Neural cell (in vitro differentiated cells): Measurements from ENCODE around the gene PRKACB. TPM values are rescaled to one million over a fixed set of nuclear protein-coding genes. Genes with fewer than 3 reads are reported as not detected.

Experiments used
- H2AFZ ChIP-seq: fragments of 200-600, 300-800 bp; sonication (generic), shearing (Covaris generic); 2 replicates; pipeline ENCODE4 v1.6.0; 2014; ENCODE audit warnings: low read depth, mild to moderate bottlenecking, antibody characterized with exemption, low read length, moderate library complexity
- H3F3A ChIP-seq: fragments of 200-600 bp; shearing (Covaris generic); 2 replicates; pipeline ENCODE4 v1.6.1; 2016; ENCODE audit warnings: mild to moderate bottlenecking, moderate library complexity, mixed read lengths, antibody characterized with exemption, low read length; ENCODE audit not compliant: insufficient read depth, poor library complexity, severe bottlenecking
- H3K27ac ChIP-seq: fragments of 200-600, 300-800 bp; sonication (generic), shearing (Covaris generic); 2 replicates; pipeline ENCODE4 v1.5.1; 2014; ENCODE audit warnings: mild to moderate bottlenecking, low read length, moderate library complexity
- H3K27me3 ChIP-seq: fragments of 300-800, 200-600 bp; sonication (generic), shearing (Covaris generic); 2 replicates; pipeline ENCODE4 v1.6.0; 2014; ENCODE audit warnings: mild to moderate bottlenecking, low read depth, low read length, moderate library complexity; ENCODE audit not compliant: insufficient read depth
- H3K36me3 ChIP-seq: fragments of 300-800, 200-600 bp; sonication (generic), shearing (Covaris generic); 2 replicates; pipeline ENCODE4 v1.5.1; 2014; ENCODE audit warnings: mild to moderate bottlenecking, antibody characterized with exemption, low read length, moderate library complexity; ENCODE audit not compliant: insufficient read depth
- H3K4me2 ChIP-seq: fragments of 300-800, 200-600 bp; sonication (generic), shearing (Covaris generic); 2 replicates; pipeline ENCODE4 v1.6.0; 2014; ENCODE audit warnings: mild to moderate bottlenecking, low read length
- H3K4me3 ChIP-seq: fragments of 300-800, 200-600 bp; sonication (generic), shearing (Covaris generic); 2 replicates; pipeline ENCODE4 v1.5.1; 2014; ENCODE audit warnings: mild to moderate bottlenecking, low read length, moderate library complexity
- H3K79me2 ChIP-seq: fragments of 200-600 bp; shearing (Covaris generic); replicated peaks from 2 replicates; pipeline ENCODE4 v1.6.0; 2014; ENCODE audit warnings: mild to moderate bottlenecking, low read length, moderate library complexity; ENCODE audit not compliant: insufficient read depth
- H3K9ac ChIP-seq: fragments of 300-800, 200-600 bp; sonication (generic), shearing (Covaris generic); 2 replicates; pipeline ENCODE4 v1.6.1; 2016; ENCODE audit warnings: mild to moderate bottlenecking, low read length, mixed read lengths
- H3K9me2 ChIP-seq: fragments of 200-600 bp; shearing (Covaris generic); 2 replicates; pipeline ENCODE4 v1.6.1; 2016; ENCODE audit warnings: mild to moderate bottlenecking, low read length, mixed read lengths; ENCODE audit not compliant: insufficient read depth
- H3K9me3 ChIP-seq: fragments of 200-600, 300-800 bp; sonication (generic), shearing (Covaris generic); 2 replicates; pipeline ENCODE4 v1.6.1; 2016; ENCODE audit warnings: mild to moderate bottlenecking, mixed run types, low read length, moderate library complexity, mixed read lengths
- H4K20me1 ChIP-seq: fragments of 200-600 bp; shearing (Covaris generic); 2 replicates; pipeline ENCODE4 v1.6.1; 2016; ENCODE audit warnings: mild to moderate bottlenecking, mixed run types; ENCODE audit not compliant: insufficient read depth
- CTCF ChIP-seq: fragments of 450-650 bp; IDR thresholded peaks from 2 replicates; pipeline ENCODE4 v1.5.1; 2014; ENCODE audit warnings: antibody characterized with exemption, mild to moderate bottlenecking, moderate library complexity; ENCODE audit not compliant: poor library complexity, severe bottlenecking
- EP300 ChIP-seq: fragments of 450-650 bp; conservative IDR thresholded peaks from 2 replicates; pipeline ENCODE4 v1.6.1; 2014; ENCODE audit warnings: antibody characterized with exemption, mild to moderate bottlenecking, moderate library complexity; ENCODE audit not compliant: poor library complexity, severe bottlenecking
- EZH2 ChIP-seq: fragments of 200-600, 300-800 bp; shearing (Covaris generic), sonication (generic); IDR thresholded peaks from 2 replicates; pipeline ENCODE4 v1.6.1; 2014; ENCODE audit warnings: antibody characterized with exemption, low read length, borderline replicate concordance, mild to moderate bottlenecking; ENCODE audit not compliant: insufficient read depth, poor library complexity, severe bottlenecking
- MXI1 ChIP-seq: fragments of 450-650 bp; conservative IDR thresholded peaks from 2 replicates; pipeline ENCODE4 v1.6.1; 2014; ENCODE audit warnings: antibody characterized with exemption, mild to moderate bottlenecking; ENCODE audit not compliant: poor library complexity, severe bottlenecking
- POLR2AphosphoS5 ChIP-seq: IDR thresholded peaks from 2 replicates; pipeline ENCODE4 v1.6.1; 2012
- RAD21 ChIP-seq: fragments of 450-650 bp; conservative IDR thresholded peaks from 2 replicates; pipeline ENCODE4 v1.6.1; 2014; ENCODE audit warnings: antibody characterized with exemption, mild to moderate bottlenecking, moderate library complexity
- REST ChIP-seq: IDR thresholded peaks from 2 replicates; pipeline ENCODE4 v1.6.1; 2012; ENCODE audit warnings: borderline replicate concordance
- SMC3 ChIP-seq: fragments of 450-650 bp; conservative IDR thresholded peaks from 2 replicates; pipeline ENCODE4 v1.6.1; 2014; ENCODE audit warnings: antibody characterized with exemption, mild to moderate bottlenecking, moderate library complexity; ENCODE audit not compliant: poor library complexity
- TAF1 ChIP-seq: IDR thresholded peaks from 2 replicates; pipeline ENCODE4 v1.6.1; 2012; ENCODE audit warnings: low read depth
- polyA plus RNA-seq: library from polyadenylated mRNA; depleted of rRNA; stranded (reverse); fragments of >200 nt; gene quantifications from 2 replicates; pipeline ENCODE4 v1.2.3, GENCODE V29; 2014

The PRKACB gene
- polyA plus RNA-seq, 1 donor from 2014 or later = 979 TPM

DNA sequence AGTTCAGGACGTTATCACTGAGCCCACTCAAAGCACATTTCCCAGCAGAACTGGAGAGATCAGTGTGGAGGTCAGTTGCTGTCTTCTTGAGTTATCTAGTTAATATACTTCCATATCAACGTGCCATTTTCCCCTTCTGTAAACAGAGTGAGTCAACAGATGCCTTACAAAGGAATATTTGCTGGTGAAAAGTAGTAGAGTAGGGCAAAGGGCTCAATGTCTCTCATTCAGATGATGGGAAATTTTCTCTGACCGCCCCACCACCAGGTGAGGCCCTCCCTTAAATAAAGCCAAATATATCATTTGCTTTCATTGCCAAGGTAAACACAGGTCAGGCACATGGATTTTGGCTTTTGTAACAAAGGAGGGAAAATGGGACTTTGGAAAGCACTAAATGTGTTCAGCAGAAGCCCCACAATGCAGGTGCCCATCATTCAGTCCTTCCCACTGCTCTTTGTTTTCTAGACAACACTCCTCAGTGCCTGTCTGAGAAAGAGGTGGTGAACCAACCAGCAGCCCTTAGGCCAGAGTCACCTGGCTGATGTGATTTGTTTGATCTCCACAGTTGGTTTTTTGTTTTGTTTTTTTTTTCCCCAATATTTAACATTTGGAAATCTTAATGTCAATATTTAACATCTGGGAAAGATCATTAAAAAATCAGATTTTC, 116.9 kb downstream of the PRKACB start:
- no peaks in the 10 kb centered on the region for H3K79me2 ChIP-seq
- no peak overlapping the region for H2AFZ ChIP-seq
- H3K9me3 ChIP-seq = no peaks in the 10 kb centered on the region
- H3K27ac ChIP-seq = peak overlapping the region; percentile 82
- H3K27me3 ChIP-seq = no peaks in the 10 kb centered on the region
- H3K9ac ChIP-seq = no peak overlapping the region
- no peak overlapping the region for H3K4me2 ChIP-seq
- no peaks in the 10 kb centered on the region for H3K36me3 ChIP-seq
- no peak overlapping the region for H3K4me3 ChIP-seq
- no peak for TF ChIP-seq RAD21
- no peak for TF ChIP-seq CTCF
- no peak for TF ChIP-seq TAF1
- TF ChIP-seq SMC3 = no peak
- TF ChIP-seq REST = no peak
- TF ChIP-seq POLR2AphosphoS5 = no peak
- TF ChIP-seq EP300 = no peak
- no peak for TF ChIP-seq MXI1
- TF ChIP-seq EZH2 = no peak
- H4K20me1 ChIP-seq = no peaks in the 10 kb centered on the region
- peaks cover 16% of the 10 kb centered on the region for H3F3A ChIP-seq
- no peaks in the 10 kb centered on the region for H3K9me2 ChIP-seq

DNA sequence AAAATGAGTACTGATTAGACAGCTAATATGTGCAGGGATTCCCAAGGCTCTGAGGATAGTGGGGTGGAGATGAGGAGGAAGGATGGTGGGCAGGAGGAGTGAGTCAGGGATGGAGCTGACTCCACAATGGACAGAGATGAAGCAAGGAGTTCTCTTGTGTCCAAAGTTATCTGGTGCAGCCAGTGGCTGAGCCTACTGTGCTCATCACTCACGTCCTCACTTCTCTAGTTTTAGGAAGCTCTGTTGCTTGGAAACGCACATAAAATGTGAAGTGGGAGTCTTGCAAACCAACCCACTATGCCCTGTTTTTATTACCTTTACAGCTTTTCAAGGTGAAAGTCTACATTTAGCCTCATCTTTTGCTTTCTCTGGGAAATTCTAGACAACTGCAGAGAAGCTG, 120.9 kb downstream of the PRKACB start:
- peaks cover 4% of the 10 kb centered on the region for H3F3A ChIP-seq
- no peak overlapping the region for H3K4me3 ChIP-seq
- no peaks in the 10 kb centered on the region for H3K9me2 ChIP-seq
- no peaks in the 10 kb centered on the region for H4K20me1 ChIP-seq
- no peaks in the 10 kb centered on the region for H3K36me3 ChIP-seq
- no peak overlapping the region for H2AFZ ChIP-seq
- no peaks in the 10 kb centered on the region for H3K79me2 ChIP-seq
- TF ChIP-seq REST (no peak), MXI1 (no peak), POLR2AphosphoS5 (no peak), SMC3 (no peak), CTCF (no peak), RAD21 (no peak), EP300 (no peak), TAF1 (no peak), EZH2 (no peak)
- no peaks in the 10 kb centered on the region for H3K27me3 ChIP-seq
- no peak overlapping the region for H3K9ac ChIP-seq
- no peak overlapping the region for H3K27ac ChIP-seq
- H3K4me2 ChIP-seq = no peak overlapping the region
- no peaks in the 10 kb centered on the region for H3K9me3 ChIP-seq
